C1 segment of cervical spinal cord (tissue), 14 donors: ENCODE results near the gene EXTL1.

ENCODE experiments used
- DNase-seq, 14 donors: peaks; one replicate each; lab custom pipeline; 2025; lab: John Stamatoyannopoulos, UW

EXTL1 gene

DNA sequence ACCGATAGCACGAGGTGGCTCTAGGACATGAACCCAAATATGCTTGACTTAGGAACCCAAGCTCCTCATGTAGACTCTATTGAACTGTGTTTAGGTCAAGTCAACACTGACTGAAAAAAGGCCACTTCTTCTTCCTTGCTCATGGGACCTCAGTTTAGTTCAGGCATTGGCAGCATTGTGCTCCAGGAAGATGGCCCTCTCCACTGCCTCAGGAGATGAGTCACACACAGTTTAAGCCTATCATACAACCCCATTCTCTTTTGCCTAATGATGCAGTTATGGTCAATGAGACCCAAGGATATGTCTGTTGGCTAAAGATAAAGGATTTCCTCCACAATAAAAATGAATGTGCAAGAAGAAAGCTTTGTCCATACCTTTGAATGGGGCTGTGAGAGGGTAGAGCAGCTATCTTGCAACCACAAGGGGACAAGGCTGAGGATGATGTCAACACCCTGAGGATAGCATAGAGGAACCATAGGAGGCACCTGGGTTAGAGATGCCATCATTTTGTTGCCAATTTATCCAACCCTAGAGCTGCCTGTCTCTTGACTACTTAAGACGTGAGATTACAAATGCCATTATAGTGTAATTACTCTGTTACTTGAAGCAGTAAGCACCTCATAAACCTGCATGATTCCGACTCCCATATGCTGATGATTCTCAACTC is 48.9 kb downstream of the EXTL1 start:
- no peak for DNase-seq

DNA sequence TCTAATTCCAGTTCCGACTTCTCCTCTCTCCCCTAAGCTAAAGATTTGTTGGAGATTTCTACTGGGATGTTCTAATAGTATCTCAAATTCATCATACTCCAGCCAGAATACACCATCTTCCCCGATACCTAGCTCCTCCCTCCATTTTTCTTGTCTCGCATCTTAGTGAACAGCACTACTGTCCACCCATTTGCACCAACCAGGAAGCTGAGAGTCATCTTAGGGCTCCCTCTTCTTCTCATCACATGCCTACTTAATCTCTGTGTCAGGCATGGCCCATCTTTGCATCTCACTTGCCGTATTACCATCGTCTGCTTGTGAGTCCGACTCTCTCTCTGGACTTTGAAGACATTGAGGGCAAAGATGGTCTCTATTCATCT is 49.4 kb downstream of the EXTL1 start:
- no peak for DNase-seq

DNA sequence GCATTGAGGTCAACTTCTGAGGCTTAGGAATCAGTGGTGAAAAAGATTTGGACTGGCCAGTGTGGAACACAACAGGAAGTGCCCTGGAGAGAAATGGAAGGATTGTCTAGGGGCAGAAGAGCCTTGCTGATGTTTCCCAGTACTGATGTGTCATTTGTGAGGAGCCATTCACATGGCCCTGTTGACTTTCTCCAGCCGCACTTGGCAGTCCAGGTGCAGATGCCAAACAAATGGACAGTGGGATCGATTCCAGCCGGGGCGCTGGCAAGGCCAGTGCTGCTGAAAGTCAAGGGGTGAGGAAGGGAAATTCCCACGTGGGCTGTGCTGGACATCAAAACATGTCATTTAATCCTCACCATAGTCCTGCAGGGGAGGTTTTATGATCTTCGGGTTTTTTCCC is 50.7 kb downstream of the EXTL1 start:
- peak in 1 of 14 donors; percentile 3 for DNase-seq

DNA sequence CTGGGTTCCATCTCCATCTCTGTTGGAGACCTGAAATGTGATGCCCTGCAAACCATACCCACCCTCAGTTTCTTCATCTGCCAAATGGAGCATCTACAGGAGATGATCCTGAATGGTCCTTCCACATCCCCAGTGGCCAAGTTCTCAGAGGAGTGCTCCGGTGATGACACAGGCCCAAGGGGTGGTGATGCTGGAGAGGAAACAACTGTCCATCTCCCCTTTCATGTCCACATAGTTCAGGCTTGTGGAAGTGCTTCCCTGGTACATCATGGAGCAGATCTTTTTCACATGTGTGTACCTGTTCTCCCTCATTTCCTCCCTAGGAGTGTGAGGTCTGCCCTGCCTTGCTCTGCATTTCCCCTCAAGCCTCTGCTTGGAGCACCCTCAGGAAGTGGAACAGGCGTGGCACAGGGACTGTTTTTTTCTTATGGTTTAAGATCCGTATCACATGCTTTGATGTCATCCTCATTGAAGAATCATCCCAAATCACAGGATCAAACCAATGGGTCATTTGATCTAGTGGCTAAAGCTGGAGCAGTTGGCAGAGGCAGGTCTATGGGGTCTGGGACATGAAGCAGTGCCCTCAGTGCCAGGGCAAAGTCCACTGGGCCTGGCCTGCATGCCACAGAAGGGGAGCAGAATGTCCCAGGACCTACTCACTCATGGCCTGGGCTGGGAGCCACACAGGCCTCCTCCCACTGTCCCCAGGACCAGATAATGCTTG is 54.0 kb downstream of the EXTL1 start:
- DNase-seq, result no peak

DNA sequence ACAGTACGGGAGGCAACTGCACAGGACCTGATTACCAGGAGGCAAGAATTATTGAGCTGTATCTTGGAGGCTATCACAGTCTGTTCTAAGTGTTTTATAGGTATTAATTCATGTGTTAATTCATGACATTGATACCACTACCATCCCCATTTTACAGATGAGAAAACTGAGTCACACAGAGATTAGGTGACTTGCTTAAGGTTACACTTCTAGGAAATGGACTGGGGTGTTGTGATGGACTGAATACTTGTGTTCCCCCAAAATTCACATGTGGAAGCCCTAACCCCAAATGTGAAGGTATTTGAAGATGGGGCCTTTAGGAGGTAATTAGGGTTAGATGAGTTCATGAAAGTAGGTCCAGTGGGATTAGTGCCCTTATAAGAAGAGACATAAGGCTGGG is 55.9 kb downstream of the EXTL1 start:
- no peak for DNase-seq

DNA sequence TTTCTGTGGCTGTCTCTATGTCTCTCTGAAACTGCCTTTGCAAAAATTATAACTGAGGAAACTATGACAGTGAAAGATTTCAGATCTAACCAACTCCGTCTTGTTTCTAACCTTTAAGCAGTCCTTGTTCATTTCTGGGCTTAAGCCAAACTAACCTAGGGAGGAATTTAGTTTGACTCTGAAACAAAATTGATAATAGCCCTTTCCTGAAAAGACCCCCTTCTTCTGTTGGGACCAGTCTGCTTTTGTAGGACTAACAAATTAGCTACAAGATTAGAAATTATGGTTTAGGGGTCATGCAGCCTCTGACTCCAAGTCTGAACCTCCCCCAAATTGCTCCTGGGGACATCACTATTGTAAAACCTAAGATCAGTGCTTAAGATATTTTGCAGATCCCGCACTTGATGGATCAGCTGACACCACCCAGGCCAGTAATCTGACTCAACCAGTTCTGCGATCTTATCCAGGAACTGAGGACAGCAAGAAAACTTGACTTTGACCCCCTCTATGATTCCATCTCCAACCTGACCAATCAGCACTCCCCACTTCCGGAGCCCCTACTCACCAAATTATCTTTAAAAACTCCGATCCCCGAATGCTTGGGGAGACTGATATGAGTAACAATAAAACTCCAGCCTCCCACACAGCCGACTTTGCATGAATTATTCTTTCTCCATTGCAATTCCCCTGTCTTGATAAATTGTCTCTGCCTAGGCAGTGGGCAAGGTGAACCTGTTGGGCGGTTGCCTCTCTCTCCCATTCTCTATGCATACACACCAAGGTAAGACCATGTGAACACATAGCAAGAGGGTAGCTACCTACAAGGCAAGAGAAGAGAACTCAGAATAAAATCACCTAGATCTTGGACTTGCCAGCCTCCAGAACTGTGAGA is 57.0 kb downstream of the EXTL1 start:
- no peak for DNase-seq

DNA sequence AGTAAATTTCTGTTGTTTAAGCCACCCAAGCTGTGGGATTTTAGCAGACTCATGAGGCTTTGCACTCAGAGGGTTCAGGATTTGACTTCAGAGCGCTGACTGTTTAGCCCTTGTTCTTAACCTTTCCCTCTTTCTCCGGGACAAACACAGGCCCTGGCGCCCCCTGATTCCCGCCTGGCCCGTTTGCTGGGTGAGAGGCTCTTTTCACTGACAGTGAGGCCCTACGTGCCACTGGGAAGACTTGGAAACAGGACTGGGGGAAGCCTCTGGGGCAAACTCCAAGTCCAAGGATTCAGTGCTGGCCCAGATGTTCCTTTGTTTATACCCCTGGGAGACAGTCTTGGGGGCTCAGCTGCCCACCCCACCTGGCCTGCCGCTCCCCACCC is 57.6 kb downstream of the EXTL1 start:
- no peak for DNase-seq

DNA sequence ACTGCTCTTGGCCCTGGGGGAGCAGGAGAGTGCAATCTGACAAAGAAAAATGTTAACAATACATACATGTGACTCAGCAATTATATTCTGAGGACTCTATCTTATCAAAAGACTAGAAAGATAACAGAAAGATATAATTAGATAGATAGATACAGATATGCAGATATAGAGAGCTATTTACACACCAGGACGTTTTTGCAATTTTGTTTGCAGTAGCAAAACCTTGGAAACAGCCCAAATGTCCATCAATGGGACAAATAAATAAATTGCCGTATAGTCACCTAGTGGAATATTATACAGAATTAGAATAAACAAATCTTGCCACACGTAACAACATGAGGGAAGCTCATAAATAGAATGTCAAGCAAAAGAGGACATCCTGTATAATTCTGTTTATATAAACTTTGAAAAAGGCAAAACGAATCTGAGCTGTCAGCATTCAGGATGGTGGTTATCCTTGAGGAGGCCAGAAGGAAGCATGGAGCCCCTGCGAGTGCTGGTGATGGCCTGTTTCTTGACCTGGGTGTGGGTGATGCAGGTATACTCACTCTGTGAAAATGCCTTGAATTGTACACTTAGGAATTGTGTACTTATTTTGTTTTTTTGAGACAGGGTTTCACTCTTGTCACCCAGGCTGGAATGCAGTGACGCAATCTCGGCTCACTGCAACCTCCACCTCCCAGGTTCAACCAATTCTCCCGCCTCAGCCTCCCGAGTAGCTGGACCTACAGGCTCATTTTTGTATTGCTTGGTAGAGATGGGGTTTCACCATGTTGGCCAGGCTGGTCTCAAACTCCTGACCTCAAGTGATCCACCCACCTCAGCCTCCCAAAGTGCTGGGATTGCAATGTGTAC is 58.6 kb downstream of the EXTL1 start:
- no peak for DNase-seq

DNA sequence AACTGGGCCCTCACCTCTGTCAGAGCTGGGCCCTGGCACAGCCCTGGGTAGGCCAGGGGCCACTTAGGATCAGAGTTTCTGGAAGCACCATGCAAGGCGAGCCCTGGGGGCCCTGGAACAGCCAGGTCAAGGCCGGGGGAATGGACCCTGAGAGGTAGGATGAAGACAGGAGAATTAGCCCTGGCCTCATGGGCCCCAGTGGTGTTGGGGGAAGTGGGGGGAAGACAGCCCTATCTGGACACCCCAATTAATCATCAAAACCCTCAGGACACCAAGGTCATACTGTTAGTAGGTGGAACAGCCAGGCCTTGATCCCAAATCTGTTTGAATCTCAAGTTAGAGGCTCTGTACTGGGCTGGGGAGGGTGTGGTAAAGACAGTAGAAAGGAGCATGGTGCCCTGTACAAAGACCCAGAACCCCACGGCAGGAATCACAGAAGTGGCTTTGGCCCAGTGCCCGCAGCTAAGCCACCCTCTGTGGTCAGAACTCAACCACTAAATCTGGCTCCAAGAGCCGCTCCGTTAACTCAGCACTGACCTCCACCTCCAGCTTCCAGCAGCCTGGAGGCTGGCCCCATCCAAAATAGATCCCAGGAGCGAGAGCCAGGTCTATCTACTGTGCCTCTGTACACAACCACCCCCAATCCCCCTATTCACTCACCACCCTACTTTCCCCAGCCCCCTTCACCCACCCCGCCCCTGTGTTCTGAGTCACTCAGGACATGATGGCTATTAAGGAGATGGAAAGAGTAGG is 59.9 kb downstream of the EXTL1 start:
- DNase-seq, result no peak

DNA sequence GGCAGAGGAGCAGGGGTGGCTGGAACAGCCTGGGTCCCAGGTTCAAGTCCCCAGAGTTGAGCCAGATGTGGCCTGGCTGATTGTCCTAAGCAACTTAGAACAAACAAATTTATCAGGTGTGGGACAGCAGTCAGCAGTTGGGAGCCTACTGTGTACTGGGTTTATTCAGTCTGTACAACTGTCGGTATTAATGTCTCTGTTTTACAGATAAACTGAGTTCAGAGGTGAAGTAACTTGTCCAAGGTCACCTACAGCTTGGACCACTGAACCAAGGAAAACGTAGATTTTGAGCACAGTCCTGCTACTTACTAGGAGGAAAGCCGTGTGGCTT is 60.4 kb downstream of the EXTL1 start:
- no peak for DNase-seq

DNA sequence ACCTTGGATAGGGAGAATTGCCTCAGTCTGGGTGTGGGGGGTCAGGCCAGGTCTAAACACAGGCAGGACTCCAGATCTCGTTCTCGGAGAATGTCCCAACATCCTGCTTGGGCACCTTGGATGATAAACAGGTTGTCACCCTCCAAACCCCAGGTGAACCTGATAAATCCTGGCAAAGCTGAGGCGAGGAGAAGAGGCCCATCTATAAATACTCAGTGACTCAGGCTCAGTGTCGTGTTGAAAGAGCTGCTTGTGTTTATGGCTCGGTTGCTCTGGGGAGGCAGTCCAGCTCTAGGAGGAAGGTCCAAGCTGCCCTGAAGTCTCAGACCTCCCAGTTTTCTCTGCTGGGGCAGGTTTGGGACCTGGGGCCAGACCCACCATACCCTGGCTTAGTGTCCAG is 61.6 kb downstream of the EXTL1 start:
- DNase-seq, result no peak

DNA sequence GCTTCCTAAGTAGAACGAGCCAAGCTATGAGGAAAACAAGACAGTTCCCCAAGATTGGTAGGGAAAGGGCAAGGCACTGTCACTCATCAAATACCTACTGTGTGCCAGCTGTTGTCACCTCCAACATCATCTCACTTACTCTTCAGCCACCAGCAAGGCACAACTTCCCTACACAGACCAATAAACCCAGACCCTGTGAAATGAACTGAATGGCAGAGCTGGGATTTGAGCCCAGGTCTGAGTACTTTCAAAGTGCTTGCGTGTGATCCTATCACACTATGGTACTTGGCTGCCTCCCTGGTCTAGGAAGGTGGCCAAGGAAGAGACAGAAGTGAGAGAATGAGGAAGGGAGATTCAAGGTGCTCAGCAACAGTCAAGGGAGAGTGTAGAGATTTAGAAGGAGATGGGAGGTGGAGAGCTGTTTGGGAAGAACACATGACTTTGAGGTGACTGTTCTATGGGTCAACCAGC is 62.6 kb downstream of the EXTL1 start:
- no peak for DNase-seq

DNA sequence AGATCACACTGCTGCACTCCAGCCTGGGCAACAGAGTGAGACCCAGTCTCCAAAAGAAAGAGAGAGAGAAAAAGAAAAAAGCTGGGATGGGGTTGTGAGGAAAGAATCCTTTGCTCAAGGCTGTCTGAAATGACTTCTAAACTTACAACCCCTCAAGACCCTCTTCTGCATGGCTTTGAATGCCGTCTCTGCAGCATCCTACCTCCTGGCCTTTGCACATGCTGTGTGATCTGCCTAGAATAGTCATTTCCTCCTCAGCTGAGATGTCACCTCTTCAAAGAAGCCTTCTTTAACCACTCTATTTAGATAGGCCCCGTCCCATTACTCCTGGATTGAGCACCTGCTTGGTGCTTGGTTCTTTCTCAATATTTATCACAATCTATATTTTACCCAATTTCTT is 63.3 kb downstream of the EXTL1 start:
- no peak for DNase-seq
